ENCODE results near the gene HTR3E. TPM values are rescaled to one million over a fixed set of nuclear protein-coding genes. Genes with fewer than 3 reads are reported as not detected.
"Not testable (repeated sequence)": the region's sequence is repeated elsewhere in the genome, so short reads cannot be mapped to it uniquely, and the experiment has no call there.

The HTR3E gene
- total RNA-seq, 4 donors from 2014 or later = not detected

DNA sequence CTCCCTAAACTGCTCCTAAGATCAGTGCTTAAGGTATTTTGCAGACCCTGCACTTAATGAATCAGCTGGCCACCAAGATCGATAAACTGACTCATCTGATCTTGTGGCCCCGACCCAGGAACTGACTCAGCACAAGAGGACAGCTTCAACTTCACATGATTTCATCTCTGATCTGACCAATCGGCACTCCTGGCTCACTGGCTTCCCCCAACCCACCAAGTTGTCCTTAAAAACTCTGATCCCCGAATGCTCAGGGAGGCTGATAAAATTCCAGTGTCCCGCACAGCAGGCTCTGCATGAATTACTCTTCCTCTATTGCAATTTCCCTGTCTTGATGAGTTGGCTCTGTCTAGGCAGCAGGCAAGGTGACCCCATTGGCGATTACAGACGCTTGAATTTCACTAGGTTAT, 13.5 kb downstream of the HTR3E start:
- DNase-seq = no peak
- Histone ChIP-seq H3K9me3 (no peaks in the 10 kb centered on the region), H3K27ac (no peak overlapping the region), H3K4me1 (no peaks in the 10 kb centered on the region), H3K36me3 (no peaks in the 10 kb centered on the region), H3K27me3 (no peaks in the 10 kb centered on the region), H3K4me3 (no peak overlapping the region)
- TF ChIP-seq, protein P1, sequence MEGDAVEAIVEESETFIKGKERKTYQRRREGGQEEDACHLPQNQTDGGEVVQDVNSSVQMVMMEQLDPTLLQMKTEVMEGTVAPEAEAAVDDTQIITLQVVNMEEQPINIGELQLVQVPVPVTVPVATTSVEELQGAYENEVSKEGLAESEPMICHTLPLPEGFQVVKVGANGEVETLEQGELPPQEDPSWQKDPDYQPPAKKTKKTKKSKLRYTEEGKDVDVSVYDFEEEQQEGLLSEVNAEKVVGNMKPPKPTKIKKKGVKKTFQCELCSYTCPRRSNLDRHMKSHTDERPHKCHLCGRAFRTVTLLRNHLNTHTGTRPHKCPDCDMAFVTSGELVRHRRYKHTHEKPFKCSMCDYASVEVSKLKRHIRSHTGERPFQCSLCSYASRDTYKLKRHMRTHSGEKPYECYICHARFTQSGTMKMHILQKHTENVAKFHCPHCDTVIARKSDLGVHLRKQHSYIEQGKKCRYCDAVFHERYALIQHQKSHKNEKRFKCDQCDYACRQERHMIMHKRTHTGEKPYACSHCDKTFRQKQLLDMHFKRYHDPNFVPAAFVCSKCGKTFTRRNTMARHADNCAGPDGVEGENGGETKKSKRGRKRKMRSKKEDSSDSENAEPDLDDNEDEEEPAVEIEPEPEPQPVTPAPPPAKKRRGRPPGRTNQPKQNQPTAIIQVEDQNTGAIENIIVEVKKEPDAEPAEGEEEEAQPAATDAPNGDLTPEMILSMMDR (IDR thresholded peaks at IDR 0.05) = no peak
- no peak for TF ChIP-seq POLR2A (IDR thresholded peaks at IDR 0.05)
- intact Hi-C loops (cut with DNase I; ENCODE audit: low total_unique reads) = no loop called here

DNA sequence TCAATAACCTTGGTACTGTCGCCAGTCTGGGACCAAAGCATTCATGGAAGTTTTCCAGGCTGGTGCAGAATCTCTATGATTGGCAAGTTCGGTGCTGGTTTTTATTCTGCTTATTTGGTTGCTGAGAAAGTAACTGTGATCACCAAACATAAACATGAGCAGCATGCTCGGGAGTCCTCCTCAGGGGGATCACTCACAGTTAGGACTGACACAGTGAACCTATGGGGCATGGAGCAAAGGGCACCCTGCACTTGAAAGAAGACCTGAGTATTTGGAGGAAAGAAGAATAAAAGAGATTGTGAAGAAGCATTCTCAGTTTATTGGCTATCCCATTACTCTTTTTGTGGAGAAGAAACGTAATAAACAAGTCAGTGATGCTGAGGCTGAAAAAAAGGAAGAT, 19.2 kb downstream of the HTR3E start:
- intact Hi-C loops (cut with DNase I; ENCODE audit: low total_unique reads) = no loop called here
- Histone ChIP-seq H3K9me3 (no peaks in the 10 kb centered on the region), H3K4me1 (no peaks in the 10 kb centered on the region), H3K36me3 (no peaks in the 10 kb centered on the region), H3K4me3 (no peak overlapping the region), H3K27me3 (no peaks in the 10 kb centered on the region), H3K27ac (no peak overlapping the region)
- TF ChIP-seq, protein P1 (IDR thresholded peaks at IDR 0.05) = no peak
- no peak for TF ChIP-seq POLR2A (IDR thresholded peaks at IDR 0.05)
- DNase-seq = no peak

DNA sequence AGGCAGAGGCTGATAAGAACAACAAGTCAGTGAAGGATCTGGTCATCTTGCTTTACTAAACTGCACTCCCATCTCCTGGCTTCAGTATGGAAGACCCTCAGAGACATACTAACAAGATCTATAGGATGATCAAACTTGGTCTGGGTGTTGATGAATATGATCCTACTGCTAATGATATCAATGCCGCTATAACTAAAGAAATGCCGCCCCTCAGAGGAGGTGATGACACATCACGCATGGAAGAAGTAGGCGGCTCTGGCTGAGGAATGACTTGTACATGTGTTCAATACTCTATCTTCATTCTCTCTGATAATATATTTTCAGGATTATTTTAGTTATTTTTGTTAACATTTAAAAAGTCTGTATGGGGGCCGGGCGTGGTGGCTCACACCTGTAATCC, 20.8 kb downstream of the HTR3E start:
- TF ChIP-seq POLR2A (IDR thresholded peaks at IDR 0.05) = no peak
- TF ChIP-seq, protein P1 (IDR thresholded peaks at IDR 0.05) = no peak
- no peak overlapping the region for H3K4me3 ChIP-seq
- no peaks in the 10 kb centered on the region for H3K4me1 ChIP-seq
- H3K36me3 ChIP-seq = no peaks in the 10 kb centered on the region
- no peaks in the 10 kb centered on the region for H3K27me3 ChIP-seq
- no peak overlapping the region for H3K27ac ChIP-seq
- intact Hi-C loops (cut with DNase I; ENCODE audit: low total_unique reads) = no loop called here
- no peaks in the 10 kb centered on the region for H3K9me3 ChIP-seq
- DNase-seq = no peak

DNA sequence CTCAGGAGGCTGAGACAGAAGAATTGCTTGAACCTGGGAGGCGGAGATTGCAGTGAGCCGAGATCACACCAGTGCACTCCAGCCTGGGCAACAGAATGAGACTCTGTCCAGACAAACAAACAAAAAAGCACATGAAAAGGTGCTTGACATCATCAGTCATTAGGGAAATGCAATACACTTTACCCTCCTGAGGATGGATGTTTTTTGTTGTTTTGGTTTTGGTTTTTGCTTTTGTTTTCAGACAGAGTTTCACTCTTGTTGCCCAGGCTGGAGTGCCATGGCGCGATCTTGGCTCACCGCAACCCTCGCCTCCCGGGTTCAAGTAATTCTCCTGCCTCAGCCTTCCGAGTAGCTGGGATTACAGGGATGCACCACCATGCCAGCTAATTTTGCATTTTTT, 24.2 kb downstream of the HTR3E start:
- intact Hi-C loops (cut with DNase I; ENCODE audit: low total_unique reads); H3K4me3 ChIP-seq; H3K27me3 ChIP-seq: not testable (repeated sequence)

DNA sequence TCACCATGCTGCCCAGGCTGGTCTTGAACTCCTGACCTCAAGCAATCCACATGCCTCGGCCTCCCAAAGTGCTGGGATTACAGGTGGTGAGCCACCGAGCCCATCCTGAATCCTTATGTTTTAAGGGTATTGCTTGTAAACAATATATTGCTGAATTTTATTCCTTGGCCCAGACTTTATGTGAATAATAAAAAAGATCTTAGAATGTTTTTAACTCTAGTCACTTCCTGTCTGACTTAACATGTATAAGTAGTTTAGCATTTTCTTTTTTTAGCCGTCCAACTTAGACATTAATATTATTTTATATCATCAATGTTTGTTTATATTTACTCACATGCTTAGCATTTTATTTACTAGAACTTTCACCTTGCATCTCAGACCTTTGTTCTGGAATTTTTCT, 29.1 kb downstream of the HTR3E start:
- no peak for DNase-seq

More for the DNA sequence above, 24.2 kb downstream of the HTR3E start:
- not testable (repeated sequence) for DNase-seq, H3K4me1 ChIP-seq, H3K36me3 ChIP-seq, H3K27ac ChIP-seq, H3K9me3 ChIP-seq

More for the DNA sequence above, 29.1 kb downstream of the HTR3E start:
- H3K9me3 ChIP-seq = no peaks in the 10 kb centered on the region
- H3K4me1 ChIP-seq = no peaks in the 10 kb centered on the region
- intact Hi-C loops (cut with DNase I; ENCODE audit: low total_unique reads) = no loop called here
- H3K36me3 ChIP-seq = no peaks in the 10 kb centered on the region
- H3K27me3 ChIP-seq = no peaks in the 10 kb centered on the region
- H3K27ac ChIP-seq = no peak overlapping the region
- H3K4me3 ChIP-seq = no peak overlapping the region
- no peak for TF ChIP-seq POLR2A (IDR thresholded peaks at IDR 0.05)
- TF ChIP-seq, protein P1 (IDR thresholded peaks at IDR 0.05) = no peak
